Neural cell (in vitro differentiated cells): Measurements from ENCODE around the gene MMRN1.

Experiments used
- EP300 ChIP-seq: fragments of 450-650 bp; conservative IDR thresholded peaks from 2 replicates; pipeline ENCODE4 v1.6.1; 2014; ENCODE audit warnings: antibody characterized with exemption, mild to moderate bottlenecking, moderate library complexity; ENCODE audit not compliant: poor library complexity, severe bottlenecking
- EZH2 ChIP-seq: fragments of 200-600, 300-800 bp; shearing (Covaris generic), sonication (generic); IDR thresholded peaks from 2 replicates; pipeline ENCODE4 v1.6.1; 2014; ENCODE audit warnings: antibody characterized with exemption, low read length, borderline replicate concordance, mild to moderate bottlenecking; ENCODE audit not compliant: insufficient read depth, poor library complexity, severe bottlenecking
- RAD21 ChIP-seq: fragments of 450-650 bp; conservative IDR thresholded peaks from 2 replicates; pipeline ENCODE4 v1.6.1; 2014; ENCODE audit warnings: antibody characterized with exemption, mild to moderate bottlenecking, moderate library complexity
- TAF1 ChIP-seq: IDR thresholded peaks from 2 replicates; pipeline ENCODE4 v1.6.1; 2012; ENCODE audit warnings: low read depth
- TF ChIP-seq, protein P1 (sequence below): fragments of 450-650 bp; IDR thresholded peaks from 2 replicates; pipeline ENCODE4 v1.5.1; 2014; ENCODE audit warnings: antibody characterized with exemption, mild to moderate bottlenecking, moderate library complexity; ENCODE audit not compliant: poor library complexity, severe bottlenecking
- TF ChIP-seq, protein P2 (sequence below): IDR thresholded peaks from 2 replicates; pipeline ENCODE4 v1.6.1; 2012; ENCODE audit warnings: borderline replicate concordance

DNA sequence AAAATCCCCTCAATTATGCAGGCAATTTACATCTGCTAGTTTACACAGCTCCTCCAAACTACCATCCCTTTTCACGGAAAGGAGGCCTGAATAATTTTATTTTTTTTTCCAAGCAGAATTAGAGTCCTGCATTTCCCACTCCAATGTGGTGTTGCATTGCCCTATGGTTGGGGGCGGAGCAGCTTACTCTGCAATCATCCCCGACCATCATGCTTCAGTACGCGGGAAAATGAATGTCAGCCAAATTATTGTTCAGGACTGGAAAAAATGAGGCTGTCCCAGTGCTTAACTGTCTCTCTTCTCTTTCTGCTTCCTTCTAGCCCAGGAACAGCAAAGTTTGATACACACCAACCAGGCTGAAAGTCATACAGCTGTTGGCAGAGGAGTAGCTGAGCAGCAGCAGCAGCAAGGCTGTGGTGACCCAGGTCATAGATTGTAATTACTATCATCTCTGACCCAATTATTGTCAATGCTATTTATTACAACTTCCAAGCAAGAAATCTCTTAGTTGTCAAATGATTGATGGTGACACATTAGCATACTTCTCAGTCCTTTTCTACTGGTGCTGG, 28.3 kb downstream of the MMRN1 start:
- TF ChIP-seq, protein P1, sequence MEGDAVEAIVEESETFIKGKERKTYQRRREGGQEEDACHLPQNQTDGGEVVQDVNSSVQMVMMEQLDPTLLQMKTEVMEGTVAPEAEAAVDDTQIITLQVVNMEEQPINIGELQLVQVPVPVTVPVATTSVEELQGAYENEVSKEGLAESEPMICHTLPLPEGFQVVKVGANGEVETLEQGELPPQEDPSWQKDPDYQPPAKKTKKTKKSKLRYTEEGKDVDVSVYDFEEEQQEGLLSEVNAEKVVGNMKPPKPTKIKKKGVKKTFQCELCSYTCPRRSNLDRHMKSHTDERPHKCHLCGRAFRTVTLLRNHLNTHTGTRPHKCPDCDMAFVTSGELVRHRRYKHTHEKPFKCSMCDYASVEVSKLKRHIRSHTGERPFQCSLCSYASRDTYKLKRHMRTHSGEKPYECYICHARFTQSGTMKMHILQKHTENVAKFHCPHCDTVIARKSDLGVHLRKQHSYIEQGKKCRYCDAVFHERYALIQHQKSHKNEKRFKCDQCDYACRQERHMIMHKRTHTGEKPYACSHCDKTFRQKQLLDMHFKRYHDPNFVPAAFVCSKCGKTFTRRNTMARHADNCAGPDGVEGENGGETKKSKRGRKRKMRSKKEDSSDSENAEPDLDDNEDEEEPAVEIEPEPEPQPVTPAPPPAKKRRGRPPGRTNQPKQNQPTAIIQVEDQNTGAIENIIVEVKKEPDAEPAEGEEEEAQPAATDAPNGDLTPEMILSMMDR = no peak
- TF ChIP-seq EZH2 (no peak), RAD21 (no peak), TAF1 (no peak), EP300 (no peak)
- TF ChIP-seq, protein P2, sequence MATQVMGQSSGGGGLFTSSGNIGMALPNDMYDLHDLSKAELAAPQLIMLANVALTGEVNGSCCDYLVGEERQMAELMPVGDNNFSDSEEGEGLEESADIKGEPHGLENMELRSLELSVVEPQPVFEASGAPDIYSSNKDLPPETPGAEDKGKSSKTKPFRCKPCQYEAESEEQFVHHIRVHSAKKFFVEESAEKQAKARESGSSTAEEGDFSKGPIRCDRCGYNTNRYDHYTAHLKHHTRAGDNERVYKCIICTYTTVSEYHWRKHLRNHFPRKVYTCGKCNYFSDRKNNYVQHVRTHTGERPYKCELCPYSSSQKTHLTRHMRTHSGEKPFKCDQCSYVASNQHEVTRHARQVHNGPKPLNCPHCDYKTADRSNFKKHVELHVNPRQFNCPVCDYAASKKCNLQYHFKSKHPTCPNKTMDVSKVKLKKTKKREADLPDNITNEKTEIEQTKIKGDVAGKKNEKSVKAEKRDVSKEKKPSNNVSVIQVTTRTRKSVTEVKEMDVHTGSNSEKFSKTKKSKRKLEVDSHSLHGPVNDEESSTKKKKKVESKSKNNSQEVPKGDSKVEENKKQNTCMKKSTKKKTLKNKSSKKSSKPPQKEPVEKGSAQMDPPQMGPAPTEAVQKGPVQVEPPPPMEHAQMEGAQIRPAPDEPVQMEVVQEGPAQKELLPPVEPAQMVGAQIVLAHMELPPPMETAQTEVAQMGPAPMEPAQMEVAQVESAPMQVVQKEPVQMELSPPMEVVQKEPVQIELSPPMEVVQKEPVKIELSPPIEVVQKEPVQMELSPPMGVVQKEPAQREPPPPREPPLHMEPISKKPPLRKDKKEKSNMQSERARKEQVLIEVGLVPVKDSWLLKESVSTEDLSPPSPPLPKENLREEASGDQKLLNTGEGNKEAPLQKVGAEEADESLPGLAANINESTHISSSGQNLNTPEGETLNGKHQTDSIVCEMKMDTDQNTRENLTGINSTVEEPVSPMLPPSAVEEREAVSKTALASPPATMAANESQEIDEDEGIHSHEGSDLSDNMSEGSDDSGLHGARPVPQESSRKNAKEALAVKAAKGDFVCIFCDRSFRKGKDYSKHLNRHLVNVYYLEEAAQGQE = no peak
